IMR-90 (cell line): ENCODE data around the gene PTPRN2.

Experiments used
- MAZ ChIP-seq: IDR thresholded peaks from 2 replicates; pipeline ENCODE4 v1.6.1; 2012; ENCODE audit warnings: low read depth, mild to moderate bottlenecking, low read length, improper control_type of control experiment, moderate library complexity, borderline replicate concordance
- TF ChIP-seq, protein P1 (sequence below): conservative IDR thresholded peaks from 2 replicates; pipeline ENCODE4 v1.5.1; 2012; ENCODE audit warnings: mild to moderate bottlenecking, low read depth, low read length, improper control_type of control experiment

DNA sequence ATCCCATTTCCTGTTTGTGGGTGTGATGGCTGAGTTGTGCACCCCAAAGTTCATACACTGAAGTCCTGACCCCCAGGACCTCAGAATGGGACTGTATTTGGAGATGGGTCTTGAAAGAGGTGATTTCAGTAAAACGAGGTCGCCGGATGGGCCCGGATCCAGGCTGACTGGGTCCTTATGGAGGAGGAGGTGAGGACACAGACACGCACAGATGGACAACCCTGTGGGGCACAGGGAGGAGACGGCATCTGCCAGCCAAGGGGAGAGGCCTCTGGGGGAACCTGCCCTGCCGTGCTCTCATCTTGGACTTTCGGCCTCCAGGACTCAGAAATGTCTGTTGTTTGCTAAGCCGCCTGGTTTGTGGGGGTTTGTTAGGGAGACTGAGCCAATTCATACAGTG lies 61.1 kb downstream of the PTPRN2 start:
- no peak for TF ChIP-seq MAZ
- TF ChIP-seq, protein P1, sequence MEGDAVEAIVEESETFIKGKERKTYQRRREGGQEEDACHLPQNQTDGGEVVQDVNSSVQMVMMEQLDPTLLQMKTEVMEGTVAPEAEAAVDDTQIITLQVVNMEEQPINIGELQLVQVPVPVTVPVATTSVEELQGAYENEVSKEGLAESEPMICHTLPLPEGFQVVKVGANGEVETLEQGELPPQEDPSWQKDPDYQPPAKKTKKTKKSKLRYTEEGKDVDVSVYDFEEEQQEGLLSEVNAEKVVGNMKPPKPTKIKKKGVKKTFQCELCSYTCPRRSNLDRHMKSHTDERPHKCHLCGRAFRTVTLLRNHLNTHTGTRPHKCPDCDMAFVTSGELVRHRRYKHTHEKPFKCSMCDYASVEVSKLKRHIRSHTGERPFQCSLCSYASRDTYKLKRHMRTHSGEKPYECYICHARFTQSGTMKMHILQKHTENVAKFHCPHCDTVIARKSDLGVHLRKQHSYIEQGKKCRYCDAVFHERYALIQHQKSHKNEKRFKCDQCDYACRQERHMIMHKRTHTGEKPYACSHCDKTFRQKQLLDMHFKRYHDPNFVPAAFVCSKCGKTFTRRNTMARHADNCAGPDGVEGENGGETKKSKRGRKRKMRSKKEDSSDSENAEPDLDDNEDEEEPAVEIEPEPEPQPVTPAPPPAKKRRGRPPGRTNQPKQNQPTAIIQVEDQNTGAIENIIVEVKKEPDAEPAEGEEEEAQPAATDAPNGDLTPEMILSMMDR = no peak
